K562 (cell line): ENCODE results near the gene WASF2. TPM values are rescaled to one million over a fixed set of nuclear protein-coding genes. Genes with fewer than 3 reads are reported as not detected.

Source experiments
- ASH1L ChIP-seq: fragments of 450-650 bp; IDR thresholded peaks from 2 replicates; pipeline ENCODE4 v1.6.1; 2018; ENCODE audit warnings: borderline replicate concordance, mild to moderate bottlenecking, low read depth; ENCODE audit not compliant: partially characterized antibody
- CREB1 ChIP-seq, 2 experiments: sonication (generic) in 1 of 2; formaldehyde crosslinking in 1 of 2; IDR thresholded peaks; 2 replicates each; pipeline versions ENCODE4 v1.6.1 to v1.8.0; 2012 to 2022; ENCODE audit warnings: inconsistent platforms in 1 of 2, mild to moderate bottlenecking in 1 of 2, missing genetic modification reagents in 1 of 2, moderate library complexity in 1 of 2
- DNMT1 ChIP-seq: fragments of 450-650 bp; IDR thresholded peaks from 2 replicates; pipeline ENCODE4 v1.6.1; 2016; ENCODE audit warnings: antibody characterized with exemption, mild to moderate bottlenecking
- L3MBTL2 ChIP-seq: fragments of 450-650 bp; IDR thresholded peaks from 2 replicates; pipeline ENCODE4 v1.6.1; 2016; ENCODE audit warnings: mild to moderate bottlenecking, moderate library complexity
- MAFF ChIP-seq: IDR thresholded peaks from 2 replicates; pipeline ENCODE4 v1.6.1; 2012; ENCODE audit warnings: low read length, improper control_type of control experiment
- NCOA6 ChIP-seq: fragments of 450-650 bp; IDR thresholded peaks from 2 replicates; pipeline ENCODE4 v1.6.1; 2017; ENCODE audit warnings: mild to moderate bottlenecking
- NFE2 ChIP-seq: IDR thresholded peaks from 2 replicates; pipeline ENCODE4 v1.6.1; 2014; ENCODE audit warnings: antibody characterized with exemption, low read depth
- NR3C1 ChIP-seq: sonication (generic); formaldehyde crosslinking; IDR thresholded peaks from 2 replicates; pipeline ENCODE4 v1.8.1; 2022; ENCODE audit warnings: missing genetic modification reagents
- RB1 ChIP-seq: fragments of 450-650 bp; IDR thresholded peaks from 2 replicates; pipeline ENCODE4 v1.6.1; 2017; ENCODE audit warnings: low read depth, mild to moderate bottlenecking
- SMC3 ChIP-seq: conservative IDR thresholded peaks from 2 replicates; pipeline ENCODE4 v1.6.1; 2011; ENCODE audit warnings: low read depth, low read length, improper control_type of control experiment; ENCODE audit not compliant: insufficient read depth
- SREBF2 ChIP-seq: sonication (generic); formaldehyde crosslinking; IDR thresholded peaks from 2 replicates; pipeline ENCODE4 v1.4.0; 2020; ENCODE audit warnings: mild to moderate bottlenecking, missing genetic modification reagents
- TCF7L2 ChIP-seq: fragments of 150-350 bp; IDR thresholded peaks from 2 replicates; pipeline ENCODE4 v1.6.1; 2016; ENCODE audit warnings: low read depth, mild to moderate bottlenecking, low read length, moderate library complexity
- ZNF316 ChIP-seq: fragments of 450-650 bp; IDR thresholded peaks from 2 replicates; pipeline ENCODE4 v1.6.1; 2016
- ZNF384 ChIP-seq: IDR thresholded peaks from 2 replicates; pipeline ENCODE4 v1.6.1; 2012; ENCODE audit warnings: low read depth, low read length, improper control_type of control experiment
- ZNF696 ChIP-seq: fragments of 250-450 bp; sonication (Bioruptor Pico); conservative IDR thresholded peaks from 2 replicates; pipeline ENCODE4 v1.4.0; 2020; ENCODE audit warnings: mild to moderate bottlenecking, moderate library complexity
- ZNF780A ChIP-seq: fragments of 250-450 bp; sonication (Bioruptor Pico); IDR thresholded peaks from 2 replicates; pipeline ENCODE4 v1.5.0; 2021; ENCODE audit warnings: mild to moderate bottlenecking
- polyA plus RNA-seq, 8 experiments: library from polyadenylated mRNA; depleted of rRNA in 4 of 8; stranded (reverse) in 5 of 8; unstranded in 3 of 8; fragments of >200 nt; fragmentation: Nextera tagmentation in 2 of 8; fragmentation: Illumina TruSeq in 1 of 8; extraction: Ambion mirVana in 2 of 8; extraction: Trizol in 1 of 8; gene quantifications; 2 replicates each; pipeline versions ENCODE4 v1.2.1 to v1.2.3, GENCODE V29; 2011 to 2014; ENCODE audit warnings: inconsistent platforms in 1 of 8, missing spikeins in 1 of 8
- total RNA-seq, 7 experiments: library from RNA; depleted of rRNA in 6 of 7; stranded (reverse); fragments of >200 nt in 6 of 7; fragmentation: Illumina TruSeq in 2 of 7; extraction: Trizol in 2 of 7; gene quantifications; 2 replicates each; pipeline versions ENCODE4 v1.2.1 to v1.2.3, GENCODE V29; 2011 to 2021; ENCODE audit warnings: low replicate concordance in 1 of 7
- TF ChIP-seq, protein P1 (sequence below): sonication (generic); formaldehyde crosslinking; IDR thresholded peaks from 2 replicates; pipeline ENCODE4 v1.8.0; 2022; ENCODE audit warnings: mild to moderate bottlenecking, missing genetic modification reagents
- TF ChIP-seq, protein P2 (sequence below): sonication (generic); formaldehyde crosslinking; IDR thresholded peaks from 2 replicates; pipeline ENCODE4 v1.8.0; 2023; ENCODE audit warnings: mild to moderate bottlenecking, missing genetic modification reagents
- TF ChIP-seq, protein P3 (sequence below): fragments of 250-450 bp; sonication (Bioruptor Pico); IDR thresholded peaks from 2 replicates; pipeline ENCODE4 v1.4.0; 2020; ENCODE audit warnings: mild to moderate bottlenecking
- TF ChIP-seq, protein P4 (sequence below): fragments of 250-450 bp; sonication (Bioruptor Pico); IDR thresholded peaks from 2 replicates; pipeline ENCODE4 v1.8.0; 2021; ENCODE audit warnings: moderate library complexity, mild to moderate bottlenecking, inconsistent platforms

Gene WASF2
- total and polyA plus RNA-seq, 9 of the 15 experiments (the other 6 are each of a cell fraction or from before 2014, with no cell fraction given): 8.2 to 163 (median 31.2) TPM

GRCh38 chr1:27428316-27429028 is 61.5 kb downstream of the WASF2 start (continued):
- TF ChIP-seq, protein P1, sequence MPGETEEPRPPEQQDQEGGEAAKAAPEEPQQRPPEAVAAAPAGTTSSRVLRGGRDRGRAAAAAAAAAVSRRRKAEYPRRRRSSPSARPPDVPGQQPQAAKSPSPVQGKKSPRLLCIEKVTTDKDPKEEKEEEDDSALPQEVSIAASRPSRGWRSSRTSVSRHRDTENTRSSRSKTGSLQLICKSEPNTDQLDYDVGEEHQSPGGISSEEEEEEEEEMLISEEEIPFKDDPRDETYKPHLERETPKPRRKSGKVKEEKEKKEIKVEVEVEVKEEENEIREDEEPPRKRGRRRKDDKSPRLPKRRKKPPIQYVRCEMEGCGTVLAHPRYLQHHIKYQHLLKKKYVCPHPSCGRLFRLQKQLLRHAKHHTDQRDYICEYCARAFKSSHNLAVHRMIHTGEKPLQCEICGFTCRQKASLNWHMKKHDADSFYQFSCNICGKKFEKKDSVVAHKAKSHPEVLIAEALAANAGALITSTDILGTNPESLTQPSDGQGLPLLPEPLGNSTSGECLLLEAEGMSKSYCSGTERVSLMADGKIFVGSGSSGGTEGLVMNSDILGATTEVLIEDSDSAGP: peak; percentile 61; the same call in 1 of the 2 replicates
- TF ChIP-seq CREB1 (IDR thresholded peaks at IDR 0.05) (peak; percentile 37; the same call in 1 of the 2 replicates), CREB1 (CRISPR knock-in tag; IDR thresholded peaks at IDR 0.05) (no peak), ZNF384 (peak; percentile 13; the same call in 1 of the 2 replicates), MAFF (peak; percentile 92), ASH1L (no peak), RB1 (peak; percentile 20; the same call in 1 of the 2 replicates), NFE2 (peak; percentile 100), L3MBTL2 (peak; percentile 93), DNMT1 (no peak), TCF7L2 (no peak), SMC3 (0 out of 2 replicates have a peak, but pooled peaks have one; percentile 5), NR3C1 (CRISPR knock-in tag) (no peak), ZNF696 (CRISPR knock-in tag) (no peak), SREBF2 (CRISPR knock-in tag) (no peak), NCOA6 (no peak), ZNF316 (peak; percentile 97), ZNF780A (CRISPR knock-in tag) (no peak)
- TF ChIP-seq, protein P2, sequence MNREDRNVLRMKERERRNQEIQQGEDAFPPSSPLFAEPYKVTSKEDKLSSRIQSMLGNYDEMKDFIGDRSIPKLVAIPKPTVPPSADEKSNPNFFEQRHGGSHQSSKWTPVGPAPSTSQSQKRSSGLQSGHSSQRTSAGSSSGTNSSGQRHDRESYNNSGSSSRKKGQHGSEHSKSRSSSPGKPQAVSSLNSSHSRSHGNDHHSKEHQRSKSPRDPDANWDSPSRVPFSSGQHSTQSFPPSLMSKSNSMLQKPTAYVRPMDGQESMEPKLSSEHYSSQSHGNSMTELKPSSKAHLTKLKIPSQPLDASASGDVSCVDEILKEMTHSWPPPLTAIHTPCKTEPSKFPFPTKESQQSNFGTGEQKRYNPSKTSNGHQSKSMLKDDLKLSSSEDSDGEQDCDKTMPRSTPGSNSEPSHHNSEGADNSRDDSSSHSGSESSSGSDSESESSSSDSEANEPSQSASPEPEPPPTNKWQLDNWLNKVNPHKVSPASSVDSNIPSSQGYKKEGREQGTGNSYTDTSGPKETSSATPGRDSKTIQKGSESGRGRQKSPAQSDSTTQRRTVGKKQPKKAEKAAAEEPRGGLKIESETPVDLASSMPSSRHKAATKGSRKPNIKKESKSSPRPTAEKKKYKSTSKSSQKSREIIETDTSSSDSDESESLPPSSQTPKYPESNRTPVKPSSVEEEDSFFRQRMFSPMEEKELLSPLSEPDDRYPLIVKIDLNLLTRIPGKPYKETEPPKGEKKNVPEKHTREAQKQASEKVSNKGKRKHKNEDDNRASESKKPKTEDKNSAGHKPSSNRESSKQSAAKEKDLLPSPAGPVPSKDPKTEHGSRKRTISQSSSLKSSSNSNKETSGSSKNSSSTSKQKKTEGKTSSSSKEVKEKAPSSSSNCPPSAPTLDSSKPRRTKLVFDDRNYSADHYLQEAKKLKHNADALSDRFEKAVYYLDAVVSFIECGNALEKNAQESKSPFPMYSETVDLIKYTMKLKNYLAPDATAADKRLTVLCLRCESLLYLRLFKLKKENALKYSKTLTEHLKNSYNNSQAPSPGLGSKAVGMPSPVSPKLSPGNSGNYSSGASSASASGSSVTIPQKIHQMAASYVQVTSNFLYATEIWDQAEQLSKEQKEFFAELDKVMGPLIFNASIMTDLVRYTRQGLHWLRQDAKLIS: no peak
- TF ChIP-seq, protein P3, sequence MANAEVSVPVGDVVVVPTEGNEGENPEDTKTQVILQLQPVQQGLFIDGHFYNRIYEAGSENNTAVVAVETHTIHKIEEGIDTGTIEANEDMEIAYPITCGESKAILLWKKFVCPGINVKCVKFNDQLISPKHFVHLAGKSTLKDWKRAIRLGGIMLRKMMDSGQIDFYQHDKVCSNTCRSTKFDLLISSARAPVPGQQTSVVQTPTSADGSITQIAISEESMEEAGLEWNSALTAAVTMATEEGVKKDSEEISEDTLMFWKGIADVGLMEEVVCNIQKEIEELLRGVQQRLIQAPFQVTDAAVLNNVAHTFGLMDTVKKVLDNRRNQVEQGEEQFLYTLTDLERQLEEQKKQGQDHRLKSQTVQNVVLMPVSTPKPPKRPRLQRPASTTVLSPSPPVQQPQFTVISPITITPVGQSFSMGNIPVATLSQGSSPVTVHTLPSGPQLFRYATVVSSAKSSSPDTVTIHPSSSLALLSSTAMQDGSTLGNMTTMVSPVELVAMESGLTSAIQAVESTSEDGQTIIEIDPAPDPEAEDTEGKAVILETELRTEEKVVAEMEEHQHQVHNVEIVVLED (CRISPR knock-in tag): no peak
- TF ChIP-seq, protein P4, sequence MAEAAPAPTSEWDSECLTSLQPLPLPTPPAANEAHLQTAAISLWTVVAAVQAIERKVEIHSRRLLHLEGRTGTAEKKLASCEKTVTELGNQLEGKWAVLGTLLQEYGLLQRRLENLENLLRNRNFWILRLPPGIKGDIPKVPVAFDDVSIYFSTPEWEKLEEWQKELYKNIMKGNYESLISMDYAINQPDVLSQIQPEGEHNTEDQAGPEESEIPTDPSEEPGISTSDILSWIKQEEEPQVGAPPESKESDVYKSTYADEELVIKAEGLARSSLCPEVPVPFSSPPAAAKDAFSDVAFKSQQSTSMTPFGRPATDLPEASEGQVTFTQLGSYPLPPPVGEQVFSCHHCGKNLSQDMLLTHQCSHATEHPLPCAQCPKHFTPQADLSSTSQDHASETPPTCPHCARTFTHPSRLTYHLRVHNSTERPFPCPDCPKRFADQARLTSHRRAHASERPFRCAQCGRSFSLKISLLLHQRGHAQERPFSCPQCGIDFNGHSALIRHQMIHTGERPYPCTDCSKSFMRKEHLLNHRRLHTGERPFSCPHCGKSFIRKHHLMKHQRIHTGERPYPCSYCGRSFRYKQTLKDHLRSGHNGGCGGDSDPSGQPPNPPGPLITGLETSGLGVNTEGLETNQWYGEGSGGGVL (CRISPR knock-in tag): no peak
